Endothelial cell of umbilical vein (primary cell): ENCODE results near the gene KRT37.

Experiments
- CTCF ChIP-seq, 2 donors: IDR thresholded peaks; 1 replicate in 1 of 2; 2 replicates in 1 of 2; pipeline ENCODE4 v1.5.1; 2011; ENCODE audit warnings: low read length in 2 of 2, mild to moderate bottlenecking in 2 of 2, moderate library complexity in 2 of 2, control low read depth in 1 of 2, inconsistent platforms in 1 of 2, low read depth in 1 of 2; ENCODE audit not compliant: insufficient read depth in 1 of 2; ENCODE audit errors: extremely low read depth in 1 of 2
- POLR2AphosphoS5 ChIP-seq: IDR thresholded peaks from 2 replicates; pipeline ENCODE4 v1.6.1; 2012; ENCODE audit warnings: low read depth, mild to moderate bottlenecking, control low read depth, low read length, moderate library complexity; ENCODE audit not compliant: insufficient read depth

- TF ChIP-seq POLR2AphosphoS5 (no peak), CTCF (IDR thresholded peaks at IDR 0.05; ENCODE audit: extremely low read depth in 1 of 2, insufficient read depth in 1 of 2, low read depth in 1 of 2, low read length in 2 of 2) (no peak)
Measured at GRCh38 chr17:41464682-41465081, 40.3 kb upstream of the KRT37 start.
